OCI-M1 (cell line): Measurements from ENCODE around the gene SMARCD1.
"Not testable (repeated sequence)": the region's sequence is repeated elsewhere in the genome, so short reads cannot be mapped to it uniquely, and the experiment has no call there.

Experiments used
- DNase-seq: peaks from one replicate; lab custom pipeline; 2025; lab: John Stamatoyannopoulos, UW

Gene SMARCD1

DNA sequence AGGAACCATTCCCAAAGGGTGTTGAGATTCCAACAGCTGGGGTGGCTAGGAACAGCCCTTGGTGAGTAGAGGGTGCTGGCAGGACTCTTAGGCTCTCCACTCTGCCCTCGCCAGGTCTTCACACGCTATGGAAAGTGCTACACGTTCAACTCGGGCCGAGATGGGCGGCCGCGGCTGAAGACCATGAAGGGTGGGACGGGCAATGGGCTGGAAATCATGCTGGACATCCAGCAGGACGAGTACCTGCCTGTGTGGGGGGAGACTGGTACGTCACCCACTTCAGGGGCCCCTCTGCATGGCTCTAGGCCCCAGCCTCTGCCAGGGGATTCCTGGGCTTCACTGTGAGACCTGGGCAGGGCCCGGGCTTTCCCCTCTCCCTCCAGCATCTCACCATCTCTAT lies 8.0 kb upstream of the SMARCD1 start:
- no peak for DNase-seq

DNA sequence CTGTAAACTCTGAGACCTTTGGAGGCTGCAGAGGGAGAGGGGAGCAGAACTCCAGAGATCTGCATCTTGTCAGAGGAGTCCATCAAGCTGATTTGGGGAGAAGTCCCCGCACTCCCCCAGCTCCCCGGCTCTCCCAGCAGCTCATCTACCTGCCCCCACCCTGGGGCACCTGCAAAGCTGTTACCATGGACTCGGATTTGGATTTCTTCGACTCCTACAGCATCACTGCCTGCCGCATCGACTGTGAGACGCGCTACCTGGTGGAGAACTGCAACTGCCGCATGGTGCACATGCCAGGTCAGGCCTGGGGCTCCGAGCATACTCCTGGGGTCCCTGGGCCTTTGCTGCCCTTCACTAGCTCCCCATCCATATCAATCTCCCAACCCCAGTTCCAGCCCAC lies 6.9 kb upstream of the SMARCD1 start:
- DNase-seq, result no peak

DNA sequence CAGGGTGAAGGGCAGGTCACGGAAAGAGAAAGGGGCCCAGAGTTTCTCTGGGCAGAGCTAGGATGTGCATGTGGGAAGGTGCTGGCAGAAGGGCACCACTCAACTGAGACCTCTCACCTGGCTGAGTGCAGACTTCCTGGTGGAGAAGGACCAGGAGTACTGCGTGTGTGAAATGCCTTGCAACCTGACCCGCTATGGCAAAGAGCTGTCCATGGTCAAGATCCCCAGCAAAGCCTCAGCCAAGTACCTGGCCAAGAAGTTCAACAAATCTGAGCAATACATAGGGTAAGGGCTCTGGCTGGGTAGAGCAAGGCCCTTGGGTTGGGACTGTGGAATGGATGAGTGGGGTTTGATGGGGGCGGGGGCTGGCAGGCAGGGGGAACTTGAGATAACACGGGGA lies 5.4 kb upstream of the SMARCD1 start:
- no peak for DNase-seq

DNA sequence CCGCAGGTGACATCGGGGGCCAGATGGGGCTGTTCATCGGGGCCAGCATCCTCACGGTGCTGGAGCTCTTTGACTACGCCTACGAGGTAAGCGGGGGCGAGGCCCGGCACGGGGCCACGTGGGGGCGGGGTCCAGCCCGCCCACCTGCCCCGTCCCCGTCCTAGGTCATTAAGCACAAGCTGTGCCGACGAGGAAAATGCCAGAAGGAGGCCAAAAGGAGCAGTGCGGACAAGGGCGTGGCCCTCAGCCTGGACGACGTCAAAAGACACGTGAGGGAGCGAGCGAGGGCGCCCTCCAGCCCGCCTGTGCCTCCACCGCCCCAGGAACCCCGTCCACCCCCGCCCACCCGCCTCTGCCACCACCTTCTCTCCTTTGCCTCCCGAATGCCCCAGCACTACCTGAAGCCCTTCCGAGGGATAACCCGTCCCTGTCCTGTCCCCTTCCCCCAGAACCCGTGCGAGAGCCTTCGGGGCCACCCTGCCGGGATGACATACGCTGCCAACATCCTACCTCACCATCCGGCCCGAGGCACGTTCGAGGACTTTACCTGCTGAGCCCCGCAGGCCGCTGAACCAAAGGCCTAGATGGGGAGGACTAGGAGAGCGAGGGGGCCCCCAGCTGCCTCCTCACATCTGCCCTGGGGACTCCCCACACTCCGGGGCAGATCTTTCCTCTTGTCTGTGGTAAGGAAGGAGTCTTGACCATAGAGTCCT lies 3.9 kb upstream of the SMARCD1 start:
- no peak for DNase-seq

DNA sequence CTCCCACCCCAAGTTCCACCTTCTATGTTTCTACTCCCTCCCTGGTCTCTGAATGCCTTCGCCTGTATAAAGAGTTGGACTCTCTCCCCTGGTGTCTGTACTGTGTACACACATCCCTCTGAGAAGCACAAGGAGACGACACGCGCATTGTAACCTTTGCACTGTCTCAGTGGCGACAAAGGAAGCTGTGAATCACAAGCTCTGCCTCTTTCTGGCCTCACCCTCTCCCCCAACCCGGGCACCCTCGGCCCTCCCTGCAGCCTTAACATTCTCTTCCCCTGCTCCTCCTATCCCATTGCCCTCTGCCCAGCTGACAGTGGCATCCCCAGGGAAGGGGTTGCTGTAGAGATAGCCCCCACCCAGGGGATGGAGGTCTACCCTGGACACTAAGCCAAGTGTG lies 2.5 kb upstream of the SMARCD1 start:
- DNase-seq, result no peak

DNA sequence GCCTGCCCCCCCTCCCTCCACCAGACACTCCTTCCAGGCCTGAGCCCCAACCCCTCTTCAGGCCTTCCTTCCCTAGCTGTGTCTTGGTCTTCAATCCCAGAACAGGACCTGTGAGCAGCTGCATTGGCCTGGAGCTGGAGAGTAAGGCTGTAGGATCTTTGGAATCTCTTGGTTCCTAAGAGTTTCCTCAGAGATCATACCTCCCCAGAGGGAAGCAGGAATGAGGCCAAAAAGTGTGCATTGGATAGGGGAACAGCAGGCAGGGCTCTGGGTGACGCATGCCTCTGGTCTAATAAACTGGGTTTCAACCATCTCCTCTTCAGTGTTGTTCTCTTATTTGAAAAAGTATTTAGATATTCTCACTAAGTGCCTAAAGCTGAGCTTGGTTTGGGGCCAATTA lies 1.8 kb upstream of the SMARCD1 start:
- DNase-seq, result no peak

DNA sequence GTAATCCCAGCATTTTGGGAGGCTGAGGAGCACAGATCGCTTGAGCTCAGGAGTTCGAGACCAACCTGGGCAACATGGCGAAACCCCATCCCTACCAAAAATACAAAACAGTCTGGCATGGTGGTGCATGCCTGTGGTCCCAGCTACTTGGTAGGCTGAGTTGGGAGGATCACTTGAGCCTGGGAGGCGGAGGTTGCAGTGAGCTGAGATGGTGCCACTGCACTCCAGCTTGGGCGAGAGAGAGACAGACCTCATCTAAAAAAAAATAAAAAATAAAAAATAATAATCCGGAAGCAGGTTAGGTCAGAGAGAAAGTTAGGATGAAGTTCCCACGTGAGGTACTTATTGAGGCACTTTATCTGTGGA lies 750 bp upstream of the SMARCD1 start:
- DNase-seq, result not testable (repeated sequence)

DNA sequence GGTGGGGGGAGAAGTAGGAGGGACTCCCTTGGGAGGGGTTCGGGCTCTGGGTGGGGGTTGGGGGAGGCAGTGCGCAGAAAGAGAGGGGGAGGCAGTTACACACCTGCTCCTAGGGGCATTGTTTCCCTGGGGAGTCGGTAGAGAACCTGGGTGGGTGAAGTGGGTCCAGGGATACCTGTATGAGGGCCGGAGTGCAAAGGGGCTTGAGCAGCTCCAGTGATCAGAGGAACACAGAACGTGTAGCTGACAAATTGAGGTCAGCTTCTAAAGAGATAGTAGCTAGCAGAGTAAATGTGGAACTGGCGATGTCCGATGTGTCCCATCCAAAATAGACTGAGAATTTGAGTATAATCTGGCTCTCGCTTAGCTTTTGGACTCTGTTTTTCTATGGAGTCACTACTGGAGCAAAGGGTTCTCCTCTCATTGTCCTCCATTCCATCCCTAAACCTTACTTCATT lies 502 bp downstream of the SMARCD1 start:
- DNase-seq, result peak; percentile 63

DNA sequence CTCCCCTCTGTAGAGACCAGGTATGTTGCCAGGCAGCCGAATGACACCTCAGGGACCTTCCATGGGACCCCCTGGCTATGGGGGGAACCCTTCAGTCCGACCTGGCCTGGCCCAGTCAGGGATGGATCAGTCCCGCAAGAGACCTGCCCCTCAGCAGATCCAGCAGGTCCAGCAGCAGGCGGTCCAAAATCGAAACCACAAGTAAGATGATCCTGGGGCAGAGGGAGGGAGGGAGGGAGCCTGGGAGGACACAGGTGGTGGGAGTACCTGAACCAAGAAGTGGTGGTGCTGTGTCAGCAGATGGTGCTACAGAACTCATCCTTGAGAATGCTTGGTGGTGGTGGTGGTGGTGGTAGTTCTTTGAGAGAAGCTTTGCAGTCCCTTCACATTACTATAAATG lies 1.0 kb downstream of the SMARCD1 start:
- DNase-seq, result no peak

DNA sequence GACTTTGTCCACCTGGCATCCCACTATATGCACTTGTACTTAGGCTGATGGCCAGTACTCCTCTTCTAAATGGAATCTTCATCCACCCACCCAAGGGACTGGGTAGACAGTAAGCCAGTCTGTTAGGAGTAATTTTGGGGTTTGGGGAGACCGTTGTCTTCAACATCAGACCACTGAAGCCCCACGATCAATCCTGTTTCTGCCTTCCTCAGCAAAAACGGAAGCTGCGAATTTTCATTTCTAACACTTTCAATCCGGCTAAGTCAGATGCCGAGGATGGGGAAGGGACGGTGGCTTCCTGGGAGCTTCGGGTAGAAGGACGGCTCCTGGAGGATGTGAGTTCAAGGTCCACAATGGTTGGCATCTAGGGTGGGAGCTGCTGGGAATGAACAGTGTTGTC lies 2.0 kb downstream of the SMARCD1 start:
- no peak for DNase-seq

DNA sequence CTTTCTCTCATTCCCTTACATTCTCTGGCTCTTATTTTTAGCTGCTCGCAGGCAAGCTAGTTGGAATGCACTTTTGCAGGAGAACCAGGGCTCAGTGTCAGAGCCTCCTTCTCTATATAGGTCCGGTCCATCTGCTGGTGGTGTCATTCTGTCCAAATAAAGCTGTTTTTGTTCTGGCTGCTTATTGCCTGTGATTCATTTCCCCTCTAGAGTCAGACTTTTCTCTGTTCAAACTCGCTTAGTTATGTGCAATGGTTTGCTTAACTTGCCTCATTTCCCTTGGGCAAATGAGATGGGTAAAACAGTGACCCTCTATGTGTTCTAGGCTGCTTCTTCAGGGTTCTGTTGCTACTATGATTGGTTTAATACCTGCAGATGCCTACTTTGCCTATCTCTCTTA lies 2.9 kb downstream of the SMARCD1 start:
- DNase-seq, result no peak

DNA sequence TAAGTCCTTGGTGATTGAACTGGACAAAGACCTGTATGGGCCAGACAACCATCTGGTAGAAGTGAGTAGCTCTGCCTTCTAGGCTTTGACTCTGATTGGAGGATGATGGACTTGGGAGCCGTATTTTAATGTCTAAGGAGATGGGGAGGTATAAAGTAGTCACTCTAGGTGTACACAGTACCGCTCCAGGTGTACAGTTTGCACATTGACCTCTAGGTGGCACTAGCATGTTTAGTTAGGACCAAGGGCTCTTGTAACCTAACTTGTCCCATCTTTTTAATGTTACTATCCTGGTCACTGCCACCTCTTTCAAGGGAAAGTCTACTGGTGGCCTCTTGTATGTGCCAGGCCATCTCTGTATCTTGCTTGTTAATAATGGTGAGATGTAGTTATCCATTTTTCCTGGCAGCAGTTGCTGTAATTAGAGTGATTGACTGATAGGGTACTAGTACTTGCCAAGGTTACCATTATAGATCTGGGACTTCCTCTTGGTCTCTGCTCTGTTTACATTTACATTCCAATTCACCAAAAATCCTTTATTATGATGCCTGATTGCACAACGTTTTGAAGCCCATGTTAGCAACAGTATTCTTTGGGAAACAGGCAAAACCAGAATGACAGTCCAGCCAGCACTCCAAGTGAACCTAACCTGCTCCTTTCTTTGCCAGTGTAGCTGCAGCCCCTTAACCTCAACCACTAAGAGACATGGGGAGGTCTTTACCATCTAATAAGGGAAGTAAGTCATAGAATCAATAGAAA lies 3.6 kb downstream of the SMARCD1 start:
- DNase-seq, result peak; percentile 70

DNA sequence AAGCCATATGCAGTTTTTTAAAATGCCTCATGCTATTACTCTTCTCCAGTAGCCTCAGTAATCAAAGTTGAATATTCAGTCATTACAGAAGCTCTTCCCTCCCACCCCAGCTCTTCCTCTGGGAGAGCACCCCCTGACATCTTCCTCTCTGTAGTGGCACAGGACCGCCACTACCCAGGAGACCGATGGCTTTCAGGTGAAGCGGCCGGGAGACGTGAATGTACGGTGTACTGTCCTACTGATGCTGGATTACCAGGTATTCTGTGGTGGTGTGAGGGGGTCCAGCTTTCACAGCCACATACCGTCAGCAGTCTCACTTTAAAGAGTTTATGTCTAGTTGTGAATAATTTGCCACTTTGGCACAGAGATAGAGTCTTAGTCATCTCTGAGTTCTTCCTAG lies 4.6 kb downstream of the SMARCD1 start:
- no peak for DNase-seq

DNA sequence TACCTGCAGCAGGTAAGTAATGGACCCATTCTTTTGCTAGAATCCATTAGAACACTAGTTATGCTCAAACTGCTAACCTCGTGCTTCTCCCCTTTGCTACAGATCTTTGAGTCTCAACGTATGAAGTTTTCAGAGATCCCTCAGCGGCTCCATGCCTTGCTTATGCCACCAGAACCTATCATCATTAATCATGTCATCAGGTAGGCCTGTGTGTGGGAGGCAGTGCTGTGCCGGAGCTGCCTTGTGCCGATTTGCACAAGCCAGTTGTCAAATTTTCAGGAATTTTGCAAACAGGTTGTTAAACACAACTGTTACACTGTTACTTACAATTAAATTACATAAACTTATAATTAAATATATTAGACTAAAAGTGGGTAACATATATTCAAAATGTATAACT lies 5.2 kb downstream of the SMARCD1 start:
- DNase-seq, result no peak

DNA sequence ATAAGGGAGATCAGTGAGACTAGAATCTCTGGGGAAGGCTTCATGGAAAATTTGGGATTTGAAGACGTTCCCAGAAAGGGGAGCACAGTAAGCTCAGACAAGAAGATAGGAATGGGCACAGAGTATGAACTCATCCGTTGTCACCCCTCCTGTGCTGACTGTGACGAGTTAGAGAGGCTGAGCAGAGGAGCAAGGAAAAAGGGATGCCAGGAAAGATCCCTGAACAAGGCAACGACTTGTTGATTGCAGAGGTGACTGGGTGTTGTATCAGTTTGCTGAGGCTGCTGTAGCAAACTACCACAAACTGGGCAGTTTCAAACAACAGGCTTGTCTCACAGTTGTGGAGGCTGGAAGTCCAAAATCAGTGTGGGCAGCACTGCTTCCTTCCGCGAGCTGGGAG lies 12.8 kb downstream of the SMARCD1 start:
- no peak for DNase-seq

DNA sequence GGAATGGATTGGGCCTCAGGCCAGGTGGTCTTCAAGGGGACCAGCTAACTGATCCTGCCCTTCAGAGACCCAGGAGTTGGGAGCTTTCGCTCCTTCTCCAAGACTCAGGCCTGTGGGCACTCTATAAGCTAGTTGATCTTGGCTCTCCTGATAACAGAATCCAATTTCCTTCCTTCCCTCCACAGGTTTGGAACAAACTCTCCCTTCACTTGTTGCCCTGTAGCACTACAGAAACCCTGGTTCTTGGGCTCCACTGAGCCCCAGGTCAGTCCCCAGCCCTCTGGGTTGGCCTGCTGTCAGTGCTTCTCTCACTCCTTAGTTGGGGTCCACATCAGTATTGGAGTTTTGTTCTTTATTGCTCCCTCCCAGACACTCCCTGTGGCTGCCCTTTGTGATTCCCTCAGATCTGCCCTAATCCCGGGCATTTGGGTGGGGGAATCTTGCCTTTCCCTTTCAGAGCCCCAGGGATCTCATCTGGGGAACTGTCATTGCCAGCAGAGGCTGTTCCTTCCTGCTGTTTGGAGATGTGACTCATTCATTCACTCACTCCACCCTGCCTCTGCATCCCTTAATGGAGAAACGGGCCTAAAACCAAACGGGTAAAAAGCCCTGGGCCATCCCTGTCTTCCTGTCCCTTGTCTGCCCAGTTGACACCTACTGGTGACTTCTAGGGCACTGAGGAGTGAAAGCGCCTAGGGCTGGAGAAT lies 14.3 kb downstream of the SMARCD1 start:
- no peak for DNase-seq

DNA sequence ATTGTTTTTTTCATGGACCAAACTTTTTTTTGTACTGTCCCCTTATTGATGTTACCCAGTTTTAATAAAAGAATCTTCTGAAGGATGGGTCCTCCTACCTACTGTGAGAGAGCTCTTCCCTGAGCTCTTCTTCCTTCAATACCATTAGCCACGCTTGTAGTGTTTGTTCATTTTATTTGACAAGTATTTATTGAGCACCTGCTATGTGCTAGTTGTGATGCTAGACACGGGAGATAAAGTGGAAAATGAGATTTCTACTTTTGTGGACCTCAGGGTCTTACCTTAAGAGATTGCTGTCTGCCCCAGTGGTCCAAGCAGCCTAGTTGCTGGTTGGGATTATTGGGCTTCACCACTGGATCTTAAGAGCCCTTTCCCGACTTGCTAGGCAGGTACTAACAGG lies 15.4 kb downstream of the SMARCD1 start:
- no peak for DNase-seq

DNA sequence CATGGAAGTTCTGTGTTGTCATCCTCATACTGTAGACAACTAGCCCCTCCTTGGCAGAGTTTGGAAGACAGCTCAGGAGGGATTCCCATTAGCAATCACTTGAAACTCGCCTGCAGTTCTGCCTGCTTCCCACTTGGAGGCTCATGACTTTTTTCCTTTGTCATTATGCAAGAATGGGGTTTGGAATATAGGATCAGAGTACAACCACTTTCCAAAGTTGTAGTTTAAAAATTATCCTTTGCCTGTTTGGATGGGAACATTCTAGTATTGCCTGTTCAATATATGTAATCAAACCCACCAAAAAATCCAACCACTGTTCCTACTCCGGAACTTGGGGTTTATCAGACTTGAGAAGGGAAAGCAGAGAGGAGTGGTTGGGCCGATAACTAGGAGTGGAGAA lies 16.5 kb downstream of the SMARCD1 start:
- DNase-seq, result peak; percentile 12

DNA sequence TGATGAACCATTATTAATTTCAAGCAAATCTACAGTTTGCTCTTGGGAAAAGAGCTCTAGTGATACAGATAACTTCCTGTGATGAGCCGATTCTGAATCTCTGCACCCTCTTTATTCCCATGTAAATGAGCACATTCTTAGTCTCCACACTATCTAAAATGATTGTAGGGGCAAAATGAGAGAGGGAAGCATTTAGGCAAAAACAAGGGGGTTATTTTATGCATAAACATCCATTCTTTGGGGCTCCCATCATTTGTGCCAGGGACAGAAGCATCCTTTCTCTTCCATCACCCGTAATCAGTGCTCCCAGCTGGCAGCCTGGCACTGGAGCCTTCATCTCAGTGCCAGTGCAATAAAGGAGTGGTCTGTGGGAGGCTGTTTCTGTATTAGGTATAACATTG lies 17.0 kb downstream of the SMARCD1 start:
- DNase-seq, result no peak

DNA sequence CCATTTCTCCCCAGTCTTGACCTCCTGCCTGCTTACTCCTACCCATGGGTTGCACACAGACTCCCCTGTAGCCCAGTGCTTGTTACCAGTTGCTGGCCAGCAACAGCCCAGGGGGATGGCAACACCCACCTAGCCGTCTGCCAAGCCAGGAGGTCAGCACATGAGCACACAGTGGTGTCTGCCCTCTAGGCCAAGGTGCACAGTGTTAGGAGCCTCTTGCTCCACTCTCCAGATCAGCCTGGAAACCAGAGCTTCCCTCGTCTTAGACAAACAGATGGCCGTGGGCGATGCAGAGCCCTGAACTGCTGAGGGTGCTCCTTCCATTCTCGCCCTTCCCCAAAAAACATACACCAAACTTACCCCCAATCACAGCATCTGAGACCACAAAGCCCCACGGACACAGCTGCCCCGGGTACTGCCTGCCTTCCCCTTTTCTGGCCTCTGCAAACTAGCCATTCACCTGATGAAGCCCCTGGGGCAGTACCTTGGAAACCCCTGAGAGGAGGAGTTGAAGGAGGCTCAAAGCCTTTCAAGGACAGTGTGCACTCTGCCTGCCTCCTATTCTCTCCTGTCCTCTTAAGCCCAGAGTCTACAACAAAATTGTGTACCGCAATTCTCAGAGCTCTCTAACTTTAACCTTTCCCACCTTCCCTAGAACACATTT lies 17.6 kb downstream of the SMARCD1 start:
- DNase-seq, result no peak

DNA sequence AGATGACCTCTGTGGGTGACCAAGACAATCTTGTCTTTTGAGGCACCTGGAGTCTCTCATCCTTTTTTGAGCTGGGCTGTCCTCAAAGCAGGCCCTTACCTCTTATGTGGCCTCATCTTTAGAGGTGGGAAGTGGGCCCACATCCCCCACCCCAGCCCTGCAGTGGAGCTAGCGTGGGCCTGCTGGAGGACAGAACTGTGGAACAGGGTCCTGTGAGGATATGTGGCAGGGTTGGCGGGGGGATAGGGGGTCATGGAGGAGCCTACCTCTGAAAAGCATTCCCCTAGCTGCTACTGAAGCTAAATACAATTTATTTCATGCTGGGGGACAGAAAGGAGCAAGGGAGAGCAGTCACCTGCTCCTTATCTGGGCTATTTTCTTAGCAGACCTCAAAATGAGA lies 18.2 kb downstream of the SMARCD1 start:
- no peak for DNase-seq

DNA sequence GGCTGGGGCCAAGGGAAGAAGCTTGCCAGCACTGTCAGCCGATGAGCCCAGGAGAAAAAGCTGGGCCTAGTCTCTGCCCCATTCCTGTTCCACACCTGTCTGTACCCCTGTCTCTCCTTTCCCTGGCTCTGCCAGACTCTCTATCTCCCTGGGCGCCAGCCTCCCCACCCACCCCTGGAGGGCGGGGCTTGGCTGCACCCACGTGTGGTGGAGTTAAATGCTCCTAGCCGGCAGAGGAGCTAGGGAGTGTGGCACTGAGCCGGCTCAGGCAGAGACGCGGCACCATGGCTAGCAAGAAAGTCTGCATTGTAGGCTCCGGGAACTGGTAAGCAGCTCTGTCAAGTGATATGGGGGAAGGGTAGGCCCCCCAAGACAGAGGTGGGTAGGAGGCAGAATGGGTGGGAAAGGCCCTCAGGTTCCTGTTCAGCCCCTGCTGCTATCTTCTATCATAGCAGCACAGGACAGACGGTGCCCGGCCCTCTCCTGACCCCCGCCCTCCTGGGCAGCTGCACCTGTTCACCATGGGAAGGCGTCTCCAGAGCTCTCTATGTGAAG lies 18.7 kb downstream of the SMARCD1 start, which contains the start of gene GPD1:
TSS of gene GPD1 (plus strand) at position 242 of the 555 bp plus-strand sequence. CDS start at position 285, 43 bp downstream.
- peak; percentile 72 for DNase-seq
